NCI-H748 (cell line): ENCODE data around the gene CCDC144A.
"Not testable (repeated sequence)": the region's sequence is repeated elsewhere in the genome, so short reads cannot be mapped to it uniquely, and the experiment has no call there.

Experiments
- DNase-seq: peaks from one replicate; lab custom pipeline; 2025; ENCODE audit not compliant: unreplicated experiment; lab: John Stamatoyannopoulos, UW

CCDC144A gene

DNA sequence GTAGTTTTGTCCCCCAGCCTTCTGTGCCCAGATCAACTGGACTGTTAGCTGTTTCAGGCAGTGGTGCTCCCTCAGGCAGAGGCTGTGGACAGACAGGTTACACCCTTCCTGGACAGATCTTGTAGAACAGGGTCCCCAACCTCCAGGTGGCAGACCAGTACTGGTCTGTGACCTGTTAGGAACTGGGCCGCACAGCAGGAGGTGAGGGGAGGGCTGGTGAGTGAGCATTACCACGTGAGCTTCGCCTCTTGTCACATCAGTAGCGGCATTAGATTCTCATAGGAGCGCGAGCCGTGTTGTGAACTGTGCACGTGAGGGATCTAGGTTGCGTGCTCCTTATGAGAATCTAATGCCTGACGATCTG, 61.9 kb downstream of the CCDC144A start:
- not testable (repeated sequence) for DNase-seq

GRCh38 chr17:16757520-16757919, 67.5 kb downstream of the CCDC144A start:
- DNase-seq, result not testable (repeated sequence)

GRCh38 chr17:16758177-16758576, 68.1 kb downstream of the CCDC144A start:
- not testable (repeated sequence) for DNase-seq

DNA sequence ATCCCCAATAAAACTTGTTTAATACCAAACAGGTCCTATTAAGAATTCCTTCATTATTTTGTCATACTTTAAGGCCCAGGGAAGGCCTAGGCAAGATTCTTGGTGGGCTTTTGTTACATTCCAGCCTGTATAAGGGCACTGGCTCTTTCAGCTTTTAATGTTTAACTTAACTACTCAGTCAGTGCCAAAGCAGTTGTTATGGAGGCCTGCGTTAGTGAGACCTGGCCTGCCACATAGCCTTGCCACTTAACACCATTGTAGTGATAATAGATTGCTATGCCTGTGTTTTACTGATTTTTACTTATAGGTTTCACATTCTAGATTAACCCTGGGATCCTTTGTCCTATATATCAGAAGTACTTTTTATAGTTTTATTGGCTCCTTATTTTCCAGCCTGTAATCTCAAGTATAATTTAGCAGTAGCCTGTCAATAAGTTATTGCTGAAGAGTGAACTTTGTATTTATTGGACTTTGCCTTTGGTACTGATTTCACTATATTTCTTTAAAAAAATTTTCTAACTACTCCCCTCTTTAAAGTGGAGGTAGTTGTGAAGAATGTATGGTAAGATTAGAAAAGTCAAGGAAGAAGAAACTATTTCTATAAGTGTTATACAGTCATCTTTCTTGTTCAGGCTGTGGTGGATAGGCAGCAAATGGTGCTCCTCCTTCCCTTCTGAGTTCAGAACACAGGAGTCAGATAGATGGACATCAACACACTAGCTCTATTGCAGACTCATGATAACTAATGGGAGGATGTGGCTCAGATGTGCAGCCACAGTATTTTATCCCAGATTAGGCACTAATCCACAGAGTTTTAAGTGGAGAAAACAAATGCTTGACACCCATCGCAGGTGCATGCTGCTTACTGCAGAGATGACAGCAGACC, 78.5 kb downstream of the CCDC144A start:
- DNase-seq, result not testable (repeated sequence)

DNA sequence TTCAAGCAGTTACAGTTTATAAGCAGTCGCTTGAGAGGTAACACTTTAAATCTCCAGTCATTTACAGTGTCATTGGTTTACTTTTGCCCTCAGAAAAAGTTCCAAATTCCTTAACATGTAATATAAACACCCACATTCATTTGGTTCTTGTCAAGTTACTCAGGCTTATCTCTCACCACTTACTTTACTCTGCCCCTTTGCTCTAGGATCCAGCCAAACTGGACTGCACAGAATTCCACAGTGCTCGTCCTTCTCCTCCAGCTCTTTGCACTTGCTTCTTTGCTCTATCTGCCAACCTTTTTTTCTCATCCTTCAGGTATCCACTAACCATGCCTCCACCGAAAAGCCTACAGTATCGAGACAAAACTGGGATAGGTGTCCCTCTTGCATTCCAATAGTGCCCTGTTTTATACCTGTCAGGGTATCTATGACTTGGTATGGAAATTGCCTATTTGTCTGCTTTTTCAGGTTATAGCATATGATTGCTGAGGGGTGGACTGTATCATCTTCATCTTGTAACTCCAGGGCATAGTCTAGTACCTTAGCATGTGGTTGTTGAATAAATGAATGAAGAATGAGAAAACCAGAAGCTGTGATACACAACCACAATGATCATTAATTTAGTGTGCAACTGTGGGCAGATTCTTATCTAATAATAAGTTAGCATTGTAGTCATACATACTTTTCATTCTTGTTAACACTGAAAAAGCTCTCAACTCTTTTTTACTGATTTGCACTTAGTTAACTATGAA, 82.5 kb downstream of the CCDC144A start:
- not testable (repeated sequence) for DNase-seq

- DNase-seq, result not testable (repeated sequence)
These were observed 83.1 kb downstream of the CCDC144A start for GRCh38 chr17:16773146-16773522.

DNA sequence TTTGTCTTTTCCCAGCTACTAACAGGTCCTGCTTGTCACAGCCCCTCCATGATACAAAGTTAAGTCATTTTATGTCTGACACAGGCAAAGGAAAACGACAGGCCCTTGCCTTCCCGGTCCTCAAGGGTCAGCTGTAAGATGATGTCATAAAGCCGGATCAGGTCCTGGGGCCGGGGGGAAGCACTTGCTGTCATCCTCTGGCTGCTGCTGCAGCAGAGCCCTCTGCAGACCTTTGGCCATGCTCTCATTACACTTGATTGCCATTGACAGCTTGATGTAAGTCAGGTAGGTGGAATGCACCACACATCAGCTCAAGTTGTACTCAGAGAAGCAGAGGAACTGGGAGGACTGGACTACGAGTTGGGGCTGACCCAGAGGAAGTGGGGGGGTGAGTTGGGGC, 97.8 kb downstream of the CCDC144A start:
- not testable (repeated sequence) for DNase-seq

GRCh38 chr17:16788889-16789536, 99.0 kb downstream of the CCDC144A start:
- DNase-seq, result not testable (repeated sequence)

GRCh38 chr17:16789622-16790021, 99.6 kb downstream of the CCDC144A start:
- not testable (repeated sequence) for DNase-seq

GRCh38 chr17:16790313-16790871, 100.4 kb downstream of the CCDC144A start:
- not testable (repeated sequence) for DNase-seq

DNA sequence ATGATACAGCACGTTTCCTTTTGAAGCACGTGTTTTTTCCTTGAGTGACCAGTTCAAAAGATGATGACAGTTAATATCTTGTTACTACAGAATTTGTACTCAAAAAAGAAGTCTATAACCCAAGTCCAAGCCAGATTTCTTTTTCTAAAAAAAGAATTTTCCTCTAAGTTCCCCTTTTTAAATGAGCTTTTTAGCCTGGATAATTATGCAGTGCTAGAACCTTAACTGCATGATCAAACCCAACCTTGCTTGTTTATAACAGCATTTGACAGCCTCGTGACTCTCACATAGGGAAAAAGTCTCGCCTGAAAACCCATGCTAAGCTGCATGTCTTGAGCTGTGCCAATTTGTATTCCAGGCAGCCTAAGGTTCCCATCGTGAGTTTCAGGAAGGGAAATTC, 104.2 kb downstream of the CCDC144A start:
- not testable (repeated sequence) for DNase-seq

- not testable (repeated sequence) for DNase-seq
These were observed 105.9 kb downstream of the CCDC144A start for GRCh38 chr17:16795894-16796293.

DNA sequence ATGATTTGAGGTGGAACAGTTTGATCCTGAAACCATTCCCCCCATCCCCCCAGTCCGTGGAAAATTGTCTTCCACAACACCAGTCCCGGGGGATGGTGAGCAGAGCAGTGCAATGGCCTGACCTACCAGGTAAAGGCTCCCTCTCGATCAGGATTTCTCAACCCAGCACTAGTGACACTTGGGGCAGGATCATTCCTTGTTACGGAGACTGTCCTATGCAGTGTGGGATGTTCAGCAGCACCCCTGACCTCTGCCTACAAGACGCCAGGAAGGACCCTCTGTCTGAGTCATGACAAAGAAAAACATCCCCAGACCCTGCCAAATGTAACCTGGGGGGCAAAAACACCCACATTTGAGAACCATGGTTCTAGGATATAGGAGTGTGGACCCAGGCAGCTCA, 114.8 kb downstream of the CCDC144A start:
- not testable (repeated sequence) for DNase-seq

DNA sequence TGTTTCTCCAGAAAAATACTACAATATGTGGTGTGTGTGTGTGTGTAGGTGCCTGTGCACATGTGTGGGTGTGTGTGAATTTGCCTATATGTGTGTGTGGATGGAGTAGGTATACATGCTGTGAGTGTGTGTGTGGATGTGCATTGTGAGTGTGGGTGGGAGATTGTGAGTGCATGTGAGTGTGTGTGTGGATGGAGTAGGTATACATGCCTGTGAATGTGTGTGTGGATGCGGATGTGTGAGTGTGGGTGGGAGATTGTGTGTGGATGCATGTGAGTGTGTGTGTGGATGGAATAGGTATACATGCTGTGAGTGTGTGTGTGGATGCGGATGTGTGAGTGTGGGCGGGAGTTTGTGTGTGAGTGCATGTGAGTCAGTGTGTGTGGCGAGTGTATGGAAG, 116.6 kb downstream of the CCDC144A start:
- not testable (repeated sequence) for DNase-seq

DNA sequence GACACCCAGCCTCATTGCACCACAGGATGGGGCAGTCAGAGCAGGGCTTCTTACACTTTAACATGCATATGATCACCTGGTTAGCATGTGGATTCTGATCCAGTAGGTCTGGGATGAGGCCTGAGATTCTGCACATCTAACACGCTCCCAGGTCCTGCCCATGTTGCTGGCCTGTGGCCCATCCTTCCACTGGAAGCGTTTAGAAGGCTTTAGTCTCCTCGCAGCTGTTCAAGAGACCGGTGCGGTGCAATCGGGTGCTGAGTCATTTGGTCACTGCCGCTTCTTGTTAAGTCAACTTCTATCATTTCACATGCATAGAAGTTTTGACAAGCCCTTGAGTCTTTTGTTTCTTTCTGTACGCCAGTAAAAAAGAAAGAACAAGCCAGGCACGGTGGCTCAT, 117.6 kb downstream of the CCDC144A start:
- DNase-seq, result not testable (repeated sequence)

DNA sequence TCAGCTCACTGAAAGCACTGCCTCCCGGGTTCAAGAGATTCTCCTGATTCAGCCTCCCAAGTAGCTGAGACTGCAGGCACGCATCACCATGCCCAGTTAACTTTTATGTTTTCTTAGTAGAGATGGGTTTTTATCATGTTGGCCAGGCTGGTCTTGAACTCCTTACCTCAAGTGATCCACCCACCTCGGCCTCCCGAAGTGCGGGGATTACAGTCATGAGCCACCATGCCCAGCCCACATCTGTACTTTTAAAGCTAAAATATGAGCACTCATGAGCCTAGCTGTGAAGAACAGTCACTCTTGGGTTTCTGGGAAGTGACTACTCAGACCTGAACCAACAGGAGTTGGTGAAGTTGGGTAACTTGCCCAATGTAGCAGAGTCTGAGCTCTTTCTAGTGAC, 120.2 kb downstream of the CCDC144A start:
- not testable (repeated sequence) for DNase-seq

DNA sequence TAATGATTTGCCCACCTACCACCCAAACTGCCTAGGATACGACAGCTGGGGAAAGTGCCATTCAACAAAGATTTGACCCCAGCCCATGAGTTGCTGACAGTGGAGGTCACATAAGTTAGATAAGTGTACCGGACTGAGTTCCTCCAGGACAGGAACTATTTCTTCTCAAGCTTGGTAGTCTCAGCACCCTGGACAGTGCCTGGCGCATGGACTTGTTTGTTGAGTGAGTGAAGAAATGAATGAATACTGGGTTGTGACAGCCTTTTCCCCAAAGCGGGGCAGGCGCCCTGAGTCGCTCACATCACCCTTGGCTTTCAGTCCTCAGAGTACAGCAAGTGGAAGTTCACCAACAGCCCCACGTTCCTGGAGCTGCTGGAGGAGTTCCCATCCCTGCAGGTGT, 122.1 kb downstream of the CCDC144A start:
- not testable (repeated sequence) for DNase-seq

GRCh38 chr17:16814439-16814838, 124.4 kb downstream of the CCDC144A start:
- no peak for DNase-seq

GRCh38 chr17:16817201-16817600, 127.2 kb downstream of the CCDC144A start:
- DNase-seq, result no peak

DNA sequence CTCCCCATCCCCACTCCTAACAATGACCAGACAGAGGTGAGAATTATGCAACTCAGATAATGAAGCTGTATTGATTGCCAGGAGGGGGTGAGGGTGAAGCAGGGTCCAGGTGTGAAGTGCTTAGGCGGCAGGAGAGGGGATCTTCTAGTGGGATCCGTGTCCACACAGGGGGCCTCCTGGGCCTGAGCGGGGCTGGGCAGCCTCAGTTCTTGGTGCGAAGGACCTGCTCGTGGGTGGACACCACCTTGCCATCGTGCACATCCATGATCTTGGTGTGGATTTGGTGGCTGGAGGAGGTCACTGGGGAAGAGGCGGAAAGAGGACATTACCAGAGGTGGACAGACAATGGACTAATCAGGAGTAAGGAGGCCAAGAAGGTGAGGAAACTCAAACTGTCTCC, 127.9 kb downstream of the CCDC144A start:
- DNase-seq, result not testable (repeated sequence)

DNA sequence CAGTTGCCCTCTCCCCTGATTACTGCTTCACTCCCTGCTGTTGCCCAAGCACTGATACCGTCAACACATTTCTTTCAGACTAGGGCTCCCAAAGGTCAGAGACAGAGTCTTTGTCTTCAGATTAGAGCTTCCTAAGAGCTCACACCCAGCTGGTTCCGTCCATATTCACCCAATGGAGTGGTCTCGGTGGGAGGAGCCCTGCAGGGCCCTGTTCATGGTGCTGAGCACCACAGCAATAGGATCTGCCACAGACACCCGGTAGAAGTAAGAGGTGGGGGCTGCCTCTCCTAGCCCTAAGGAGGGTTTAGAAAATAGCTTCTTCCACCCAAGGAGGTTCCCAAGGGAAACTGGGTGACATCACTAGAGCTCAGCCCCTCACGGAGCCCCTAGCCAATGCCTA, 128.3 kb downstream of the CCDC144A start:
- no peak for DNase-seq
